Limb (tissue), 2 donors: ENCODE measurements around the gene EPG5.
A peak's percentile ranks its signal among the peaks of the same experiment; 100 is the strongest.

Experiments used
- DNase-seq, 2 donors: peaks; one replicate each; pipeline ENCODE4 v3.0.0-alpha.2; 2016; ENCODE audit errors: extremely low spot score in 2 of 2

Gene EPG5

GRCh38 chr18:45916302-45916701 lies 50.8 kb downstream of the EPG5 start:
- no peak for DNase-seq

- no peak for DNase-seq
These were observed 53.9 kb downstream of the EPG5 start for GRCh38 chr18:45913276-45913675.

- DNase-seq = peak; percentile 5 to 60
These were observed 56.6 kb downstream of the EPG5 start for GRCh38 chr18:45910405-45911023.

GRCh38 chr18:45901654-45902210 lies 65.4 kb downstream of the EPG5 start:
- no peak for DNase-seq

GRCh38 chr18:45900623-45901022 lies 66.5 kb downstream of the EPG5 start:
- DNase-seq = no peak

GRCh38 chr18:45896991-45897390 lies 70.1 kb downstream of the EPG5 start:
- DNase-seq = no peak

- no peak for DNase-seq
These were observed 70.7 kb downstream of the EPG5 start for GRCh38 chr18:45896452-45896851.

- no peak for DNase-seq
These were observed 71.8 kb downstream of the EPG5 start for GRCh38 chr18:45895339-45895738.

- DNase-seq = no peak
These were observed 72.3 kb downstream of the EPG5 start for GRCh38 chr18:45894818-45895217.

GRCh38 chr18:45891806-45892205 lies 75.3 kb downstream of the EPG5 start:
- no peak for DNase-seq

GRCh38 chr18:45890606-45891005 lies 76.5 kb downstream of the EPG5 start:
- no peak for DNase-seq

GRCh38 chr18:45889419-45890064 lies 77.6 kb downstream of the EPG5 start:
- DNase-seq = no peak

GRCh38 chr18:45887585-45887984 lies 79.5 kb downstream of the EPG5 start:
- DNase-seq = no peak

GRCh38 chr18:45880876-45881558 lies 86.1 kb downstream of the EPG5 start:
- no peak for DNase-seq

GRCh38 chr18:45879681-45880655 lies 87.2 kb downstream of the EPG5 start:
- peak; percentile 62 to 87 for DNase-seq

- DNase-seq = no peak
These were observed 89.7 kb downstream of the EPG5 start for GRCh38 chr18:45877403-45877802.

GRCh38 chr18:45876161-45876560 lies 91.0 kb downstream of the EPG5 start:
- no peak for DNase-seq

GRCh38 chr18:45874491-45875184 lies 92.5 kb downstream of the EPG5 start:
- DNase-seq = no peak

- DNase-seq = no peak
These were observed 95.6 kb downstream of the EPG5 start for GRCh38 chr18:45871431-45872084.

- DNase-seq = no peak
These were observed 96.7 kb downstream of the EPG5 start for GRCh38 chr18:45870419-45870818.
